ENCODE data around the gene ECE1.

ECE1 gene

GRCh38 chr1:21266119-21266774 is 24.0 kb downstream of the ECE1 start:
- DNase-seq = no peak

DNA sequence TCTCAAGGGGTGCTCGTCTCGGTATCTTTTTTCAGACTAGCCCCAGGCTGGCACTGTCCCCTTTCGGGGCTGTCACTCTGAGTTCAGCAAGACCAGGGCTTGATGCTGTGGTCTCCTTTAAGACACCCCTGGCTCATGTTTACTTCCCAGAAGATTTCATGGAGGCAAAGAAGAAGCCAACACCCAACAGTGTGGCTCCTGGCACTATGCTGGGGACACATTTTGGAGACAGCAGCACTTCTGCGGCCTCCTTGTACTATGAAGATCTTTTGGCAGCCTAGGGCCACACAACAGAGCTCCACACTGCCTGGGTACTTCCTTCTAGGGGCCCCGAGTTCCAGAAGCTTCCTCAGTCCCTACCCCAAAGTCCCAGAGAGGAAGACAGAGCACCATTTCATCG is 24.6 kb downstream of the ECE1 start:
- DNase-seq = no peak

GRCh38 chr1:21264898-21265297 is 25.4 kb downstream of the ECE1 start:
- no peak for DNase-seq

DNA sequence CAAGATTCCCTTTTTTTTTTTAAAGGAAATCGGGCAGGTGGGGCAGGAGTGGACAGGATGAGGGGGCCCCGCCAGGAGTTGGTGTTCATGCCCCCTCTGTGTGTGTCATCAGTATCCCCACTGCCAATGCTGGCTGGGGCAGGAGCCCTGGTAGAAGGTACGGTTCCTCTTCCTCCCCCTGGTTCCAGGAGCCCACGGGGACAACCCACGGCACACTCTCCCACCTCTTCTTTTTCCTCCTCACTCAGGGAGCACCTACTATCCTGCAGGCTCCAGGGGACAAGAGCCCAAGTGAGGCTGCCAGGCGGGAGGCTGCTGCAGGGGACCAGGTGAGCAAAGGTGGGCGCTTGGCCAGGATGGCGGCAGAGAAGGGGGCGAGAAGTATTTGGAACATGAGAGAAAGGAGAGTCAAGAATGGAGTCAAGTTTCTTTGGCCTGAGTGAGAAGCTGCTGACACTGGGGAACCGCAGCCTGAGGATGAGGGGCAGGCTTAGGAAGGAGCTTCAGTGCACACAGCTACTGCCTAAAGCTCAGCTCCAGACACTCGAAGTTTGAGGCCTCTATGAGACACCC is 26.5 kb downstream of the ECE1 start:
- DNase-seq = no peak

DNA sequence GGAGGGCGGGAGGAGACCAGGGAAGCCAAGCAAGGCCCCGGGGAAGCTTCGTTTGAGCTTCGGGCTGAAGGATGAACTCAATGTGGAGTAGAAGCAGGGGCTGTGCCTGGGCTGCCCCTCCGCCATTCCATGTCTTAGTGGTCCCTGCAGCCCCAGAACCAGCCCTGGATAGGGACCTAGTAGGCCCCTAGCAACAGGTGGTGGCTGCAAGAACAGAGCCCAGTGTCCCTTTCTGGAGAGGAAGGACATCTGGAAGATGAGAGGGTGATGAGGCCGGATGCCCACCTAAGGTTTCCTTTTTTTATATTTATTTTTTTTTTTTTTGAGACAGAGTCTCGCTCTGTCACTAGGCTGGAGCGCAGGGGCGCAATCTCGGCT is 27.2 kb downstream of the ECE1 start:
- no peak for DNase-seq

DNA sequence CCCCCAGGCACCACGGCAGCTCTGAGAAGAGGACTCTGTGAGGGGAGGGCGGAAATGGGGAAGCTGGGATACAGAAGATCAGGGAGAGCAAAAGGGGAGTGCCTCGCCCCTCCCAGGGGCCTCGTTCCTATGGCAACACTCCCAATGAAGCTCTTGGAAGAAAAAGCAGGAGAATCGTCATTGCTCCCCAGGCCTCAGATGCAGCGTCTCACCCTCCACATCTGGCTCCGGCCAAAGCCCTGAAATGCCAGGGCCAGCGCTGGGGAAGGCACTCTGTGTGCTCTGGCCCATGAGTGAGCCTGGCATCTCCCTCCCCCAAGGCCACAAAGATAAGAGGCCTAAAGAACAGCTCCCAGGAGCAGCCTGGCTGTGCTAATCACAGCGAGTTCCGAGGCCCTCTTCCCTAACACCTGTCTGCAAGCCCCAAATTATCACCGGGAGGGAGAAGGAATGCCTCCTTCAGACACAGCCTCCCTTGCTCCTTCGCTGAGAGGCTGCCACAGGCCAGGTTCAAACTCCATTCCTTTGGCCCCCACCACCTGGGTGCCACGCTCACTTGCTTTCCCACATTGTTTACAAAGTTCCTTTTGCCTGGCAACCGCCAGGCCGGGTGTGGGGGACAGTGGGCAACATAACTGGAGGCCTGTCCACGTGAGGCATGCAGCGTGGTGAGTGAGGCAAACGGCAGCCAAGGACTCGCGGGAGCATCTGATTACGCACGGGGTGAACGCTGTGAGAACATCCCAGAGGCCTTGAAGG is 27.8 kb downstream of the ECE1 start:
- no peak for DNase-seq

DNA sequence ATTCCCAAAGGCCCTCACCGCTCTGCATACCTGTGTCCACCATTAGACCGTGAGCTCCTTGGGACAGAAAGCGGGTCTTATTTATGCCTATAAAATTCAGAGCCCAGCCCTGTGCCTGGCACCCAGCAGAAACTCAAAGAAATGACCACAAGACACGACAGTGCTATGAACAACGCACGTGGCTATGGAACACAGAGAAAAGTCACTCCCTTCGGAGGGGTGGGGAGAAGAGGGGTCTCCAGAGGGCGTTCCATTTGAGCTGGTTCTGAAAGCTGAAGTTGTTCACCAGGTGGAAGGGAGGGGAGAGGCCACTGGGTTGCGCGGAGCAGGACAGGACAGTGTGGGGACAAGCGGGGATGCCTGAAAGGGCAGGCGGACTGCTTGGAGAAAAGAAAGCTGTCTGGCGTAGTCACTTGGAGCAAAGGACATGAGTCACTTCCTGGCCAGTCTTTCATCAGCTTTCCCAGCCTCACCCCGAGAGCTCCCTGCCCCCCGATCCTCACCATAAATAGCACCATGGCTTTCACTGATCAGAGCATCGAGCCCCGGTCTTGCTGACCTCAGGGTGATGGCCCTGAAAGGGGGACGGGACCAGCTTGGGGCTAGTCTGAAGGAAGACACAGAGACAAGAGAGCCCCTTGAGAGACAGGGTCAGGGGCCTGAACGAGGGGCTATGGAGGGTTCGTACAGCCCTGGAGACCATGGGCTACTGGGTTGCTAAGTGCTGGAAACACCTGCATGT is 28.5 kb downstream of the ECE1 start:
- DNase-seq = no peak

DNA sequence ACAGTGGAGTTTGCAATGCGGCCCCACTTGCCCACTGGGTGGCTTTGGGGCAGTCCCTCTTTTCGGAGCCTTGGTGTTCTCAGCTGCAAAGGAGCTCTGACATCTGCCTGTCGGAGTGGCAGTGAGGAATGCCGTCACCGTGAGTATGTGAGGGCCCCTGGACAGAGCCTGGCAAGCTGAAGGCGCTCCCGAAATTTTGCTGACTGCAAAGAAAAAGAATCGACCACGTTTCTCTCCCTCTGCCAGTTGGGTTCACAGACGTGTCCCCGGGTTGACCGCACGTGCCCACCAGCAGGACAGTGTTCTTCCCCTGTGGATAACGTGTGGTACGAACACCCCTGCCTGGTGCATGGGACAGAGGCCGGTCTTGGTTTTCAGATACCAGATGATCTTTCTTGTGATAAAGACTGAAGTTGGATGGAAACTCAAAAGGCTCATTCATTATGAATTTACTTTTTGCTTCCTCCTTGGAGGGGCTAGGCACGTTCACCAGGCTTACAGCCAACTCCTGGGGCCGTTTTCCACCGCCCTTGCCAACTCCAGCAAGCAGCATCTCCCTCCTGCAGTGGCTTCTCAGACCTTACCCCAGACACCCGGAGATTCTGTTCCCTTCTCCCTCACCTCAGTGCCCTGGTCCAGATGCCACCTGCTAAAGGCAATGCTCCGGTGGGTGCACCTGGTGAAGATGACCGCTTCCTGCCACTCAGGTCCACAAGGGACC is 29.7 kb downstream of the ECE1 start:
- no peak for DNase-seq

GRCh38 chr1:21259316-21260076 is 30.8 kb downstream of the ECE1 start:
- no peak for DNase-seq

DNA sequence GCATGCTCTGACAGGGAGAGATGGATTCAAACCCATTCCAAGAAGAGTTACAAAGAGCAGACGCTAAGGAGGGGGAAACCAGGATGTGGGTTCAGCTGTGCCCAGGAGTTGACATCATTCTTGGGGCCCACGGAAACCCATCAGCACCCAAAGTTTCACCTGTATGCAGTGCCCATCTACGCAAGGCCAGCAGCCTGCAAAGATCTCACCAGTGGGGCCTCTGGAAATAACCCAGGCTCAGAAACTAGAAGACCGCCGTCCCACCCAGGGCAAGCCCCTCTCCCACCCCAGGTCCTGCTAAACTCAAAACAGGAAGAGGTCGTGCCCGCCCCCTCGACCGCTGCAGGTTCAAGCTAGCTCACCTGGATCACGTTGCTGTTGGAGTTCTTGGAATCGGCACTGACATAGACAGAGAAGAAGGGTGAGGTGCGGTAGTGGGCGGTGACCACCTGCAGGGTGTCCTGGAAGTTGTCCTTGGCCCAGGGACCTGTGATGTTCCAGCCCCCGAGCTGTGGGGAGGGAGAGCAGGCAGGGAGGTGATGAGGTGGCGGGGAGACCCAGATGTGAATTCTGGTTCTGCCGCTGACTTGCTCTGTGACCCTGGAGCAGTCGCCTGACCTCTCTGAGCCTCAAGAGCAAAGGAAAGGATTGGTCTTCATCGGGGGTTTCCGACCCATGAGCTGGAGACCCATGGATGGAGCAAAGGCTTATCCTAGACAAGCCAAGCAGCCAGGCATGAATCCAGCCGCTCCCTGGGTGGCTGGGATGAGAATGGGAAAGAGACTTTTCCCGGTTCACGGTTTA is 31.7 kb downstream of the ECE1 start:
- DNase-seq = no peak

DNA sequence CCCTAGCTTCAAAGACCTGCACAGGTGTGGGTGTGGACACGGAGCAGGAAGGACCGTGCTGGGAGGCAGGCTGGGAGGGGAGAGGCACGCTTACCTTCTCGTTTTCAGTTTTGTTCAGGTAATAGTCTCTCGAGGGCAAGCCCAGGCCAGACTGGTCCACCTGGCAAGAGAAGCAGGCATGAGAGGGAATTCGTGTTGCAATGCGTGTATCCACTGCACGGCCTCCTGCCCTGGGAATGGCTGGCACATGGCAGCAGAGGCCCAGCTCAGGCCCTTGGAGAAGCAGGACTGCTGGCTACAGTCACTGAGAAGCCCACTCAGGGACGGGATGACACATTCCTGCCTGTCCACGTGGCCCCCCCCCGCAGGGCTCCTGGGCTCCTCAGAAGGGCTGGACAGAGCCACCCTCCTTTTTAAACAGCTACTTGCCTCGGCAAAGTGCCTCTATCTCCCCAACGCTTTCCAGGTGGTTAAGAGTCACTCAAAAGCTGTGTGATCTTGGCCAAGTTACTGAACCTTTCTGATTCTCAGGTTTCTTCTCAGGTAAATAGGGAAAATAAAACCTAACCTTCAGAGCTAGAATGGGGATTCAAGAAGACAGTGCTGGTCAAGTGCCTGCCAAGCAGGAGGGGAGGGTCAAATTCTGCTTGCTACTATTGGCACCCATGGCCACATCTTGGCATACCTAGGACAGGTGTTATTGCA is 32.7 kb downstream of the ECE1 start:
- DNase-seq = no peak

DNA sequence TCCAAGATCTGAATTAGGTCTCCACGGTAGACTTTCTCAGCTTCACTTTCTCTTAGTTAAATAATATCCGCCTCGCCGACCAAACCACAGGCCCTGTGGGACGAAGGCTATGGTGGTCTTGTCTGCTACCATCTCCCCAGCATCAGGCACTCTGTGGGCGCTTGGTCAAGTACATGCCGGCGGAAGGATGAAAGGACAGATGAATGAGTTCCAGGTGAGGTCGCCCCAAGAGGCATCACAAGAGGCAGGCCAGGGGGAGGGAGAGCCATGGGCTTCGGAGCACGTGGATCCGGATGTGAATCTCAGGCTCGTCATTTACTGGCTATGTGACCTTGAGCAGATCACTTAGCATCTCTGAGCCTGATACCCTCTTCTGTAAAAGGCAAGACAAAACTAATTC is 33.5 kb downstream of the ECE1 start:
- no peak for DNase-seq

- no peak for DNase-seq
Measured at GRCh38 chr1:21255943-21256320, 34.3 kb downstream of the ECE1 start.

GRCh38 chr1:21255284-21255942 is 34.9 kb downstream of the ECE1 start:
- peak; percentile 53 to 84 (median 76) for DNase-seq

DNA sequence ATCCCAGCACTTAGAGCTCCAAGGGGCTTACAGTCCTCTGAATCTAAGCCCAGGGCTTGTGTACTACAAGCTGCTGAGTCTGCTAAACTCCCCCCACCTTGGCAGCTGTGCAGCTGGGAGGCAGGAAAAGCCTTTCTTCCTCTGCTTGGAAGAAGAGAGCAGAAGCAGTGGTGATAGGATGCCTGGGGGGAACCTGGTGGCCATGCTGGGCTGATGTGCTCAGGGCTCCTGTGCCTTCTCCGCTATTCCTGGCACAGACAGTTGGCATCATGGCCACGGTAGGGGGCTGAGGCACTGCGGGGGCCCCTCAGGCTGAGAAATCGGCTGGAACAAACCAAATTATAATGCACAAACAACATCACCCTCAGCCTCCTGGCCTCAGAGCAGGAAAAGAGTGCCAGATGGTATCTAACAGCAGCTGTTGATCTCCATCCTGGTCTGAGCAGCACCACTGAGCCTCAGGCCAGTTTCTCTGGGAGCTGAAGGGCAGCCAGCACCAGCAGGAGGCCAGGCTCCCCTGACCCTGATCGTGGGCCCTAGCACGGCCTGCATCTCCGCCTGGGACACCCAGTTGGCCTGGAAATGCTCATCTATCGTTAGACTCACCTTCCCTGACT is 35.8 kb downstream of the ECE1 start:
- DNase-seq = no peak

DNA sequence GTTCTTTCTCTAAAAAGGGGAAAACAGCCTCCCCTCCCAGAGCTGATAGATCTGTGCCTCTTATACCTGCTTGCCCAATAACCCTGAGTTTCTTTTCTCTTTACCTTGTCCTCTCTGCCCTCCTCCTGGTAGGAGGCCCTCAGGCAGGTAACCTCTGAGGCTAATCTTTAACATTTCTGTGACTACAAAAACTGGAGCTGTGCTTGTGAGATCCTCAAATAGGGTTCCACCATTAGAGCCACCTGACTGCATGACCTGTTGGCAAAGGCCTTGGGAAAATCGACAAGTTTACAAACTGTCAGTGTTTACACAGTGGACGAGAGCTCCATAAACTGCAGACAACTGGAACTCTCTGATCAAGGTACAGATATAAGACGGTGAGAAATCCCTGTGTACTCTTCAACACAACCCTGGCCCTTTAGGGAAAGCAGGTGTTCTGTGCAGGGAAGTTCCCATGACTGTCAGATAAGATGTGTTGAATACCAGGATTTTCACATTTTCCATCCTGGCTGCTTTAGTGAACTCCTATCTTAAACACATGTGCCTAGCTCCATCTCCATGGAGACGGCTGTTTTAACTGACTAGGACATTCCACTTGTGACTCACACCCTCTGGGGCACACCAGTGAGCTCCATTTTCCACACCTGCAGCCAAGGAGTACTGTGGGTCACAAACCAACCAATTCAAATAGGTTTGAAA is 38.3 kb downstream of the ECE1 start:
- no peak for DNase-seq

DNA sequence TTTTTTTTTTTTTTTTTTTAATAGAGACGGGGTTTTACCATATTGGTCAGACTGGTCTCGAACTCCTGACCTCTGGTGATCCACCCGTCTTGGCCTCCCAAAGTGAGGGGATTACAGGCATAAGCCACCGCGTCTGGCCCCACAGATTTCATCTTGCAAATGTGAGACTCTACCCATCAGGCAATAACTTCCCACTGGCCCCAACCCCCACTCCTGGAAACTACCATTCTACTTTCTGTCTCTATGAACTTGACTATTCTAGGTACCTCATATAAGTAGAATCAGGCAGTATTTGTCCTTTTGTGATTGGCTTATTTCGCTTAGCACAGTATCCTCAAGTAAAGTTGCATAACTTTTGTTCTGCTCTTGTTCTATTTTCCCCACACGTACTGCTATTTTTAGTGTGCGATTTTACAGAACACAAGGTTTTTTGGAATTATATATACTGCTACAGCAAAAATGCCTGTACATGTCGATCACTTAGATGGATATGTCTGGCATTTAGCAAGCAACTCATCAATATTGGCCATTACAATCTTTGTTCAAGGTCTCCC is 40.2 kb downstream of the ECE1 start:
- no peak for DNase-seq

DNA sequence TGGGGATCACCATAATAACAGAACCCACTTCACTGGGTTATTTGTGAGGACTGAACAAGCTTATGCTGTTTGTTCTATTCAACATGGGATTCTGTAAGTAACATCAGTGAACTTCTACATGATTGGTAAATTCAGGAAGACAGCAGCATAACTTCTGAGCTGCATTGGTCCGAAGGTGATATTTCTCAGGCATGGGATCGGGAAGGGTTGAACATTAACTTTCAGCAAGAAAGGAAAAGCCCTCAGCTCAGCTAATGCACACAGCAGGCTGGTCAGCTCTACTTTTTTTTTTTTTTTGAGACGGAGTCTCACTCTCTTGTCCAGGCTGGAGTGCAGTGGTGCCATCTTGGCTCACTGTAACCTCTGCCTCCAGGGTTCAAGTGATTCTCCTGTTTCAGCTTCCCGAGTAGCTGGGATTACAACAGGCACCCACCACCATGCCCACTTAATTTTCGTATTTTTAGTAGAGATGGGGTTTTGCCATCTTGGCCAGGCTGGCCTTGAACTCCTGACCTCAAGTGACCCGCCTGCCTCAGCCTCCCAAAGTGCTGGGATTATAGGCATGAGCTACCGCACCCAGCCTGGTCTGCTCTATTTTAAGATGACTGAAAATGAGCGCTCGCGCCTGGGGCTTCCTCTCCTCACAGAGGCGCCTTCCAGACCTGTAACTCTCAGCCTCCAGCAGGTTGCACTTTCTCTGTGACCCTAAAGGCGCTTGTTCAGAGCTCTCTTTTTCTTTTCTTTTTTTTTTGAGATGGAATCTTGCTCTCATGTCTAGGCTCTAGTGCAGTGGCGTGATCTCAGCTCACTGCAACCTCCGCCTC is 42.2 kb downstream of the ECE1 start:
- DNase-seq = no peak

Measured in stimulated activated naive CD4-positive, alpha-beta T cell (primary cell).